Activated CD8-positive, alpha-beta T cell treated with anti-CD3 and anti-CD28 coated beads for 36 hours (primary cell): ENCODE measurements around the gene HIBADH. TPM values are rescaled to one million over a fixed set of nuclear protein-coding genes. Genes with fewer than 3 reads are reported as not detected.
"Not testable (repeated sequence)": the region's sequence is repeated elsewhere in the genome, so short reads cannot be mapped to it uniquely, and the experiment has no call there.

Experiments used
- ATAC-seq: fragments of 200-7000 bp; cut with Tn5 transposase; one replicate; pipeline ENCODE4 v1.10.0; 2021; ENCODE audit warnings: mild to moderate bottlenecking, moderate library complexity
- CTCF ChIA-PET: fragments of 350-600 bp; sonication (Branson Sonifier 250); formaldehyde crosslinking; loops from one replicate; lab custom pipeline; 2021; ENCODE audit warnings: antibody characterized with exemption; lab: Charles Lee
- POLR2A ChIA-PET: fragments of 350-600 bp; sonication (Branson Sonifier 250); formaldehyde crosslinking; loops from one replicate; lab custom pipeline; 2021; ENCODE audit warnings: antibody characterized with exemption; lab: Charles Lee
- DNase-seq: peaks from one replicate; pipeline ENCODE4 v3.0.0-alpha.2; 2020
- H3K27ac Mint-ChIP-seq: one replicate; pipeline ENCODE4 v1.8.0; 2021; ENCODE audit warnings: mild to moderate bottlenecking, mixed read lengths
- H3K27me3 Mint-ChIP-seq: one replicate; pipeline ENCODE4 v1.8.0; 2021; ENCODE audit warnings: mixed read lengths
- H3K36me3 Mint-ChIP-seq: one replicate; pipeline ENCODE4 v1.8.0; 2021; ENCODE audit warnings: low read depth, mixed read lengths
- H3K4me1 Mint-ChIP-seq: one replicate; pipeline ENCODE4 v1.8.0; 2021; ENCODE audit warnings: low read depth, mixed read lengths
- H3K4me3 Mint-ChIP-seq: one replicate; pipeline ENCODE4 v1.8.0; 2021; ENCODE audit warnings: mild to moderate bottlenecking, moderate library complexity, mixed read lengths
- H3K9me3 Mint-ChIP-seq: one replicate; pipeline ENCODE4 v1.8.0; 2021; ENCODE audit warnings: mixed read lengths
- CTCF ChIP-seq: fragments of 200-600 bp; IDR thresholded peaks from one replicate; pipeline ENCODE4 v1.8.0; 2022; ENCODE audit warnings: antibody characterized with exemption, mild to moderate bottlenecking
- intact Hi-C: fragments of 100-400 bp; cut with micrococcal nuclease; formaldehyde crosslinking; loops from one replicate; pipeline ENCODE4 v1.10.0; 2022
- total RNA-seq, 2 experiments: library from RNA; stranded (reverse); gene quantifications; one replicate each; pipeline ENCODE4 v1.2.3, GENCODE V29; 2021

HIBADH gene
- total RNA-seq, 2 experiments from 2014 or later = 20.7 to 20.9 TPM

- ChIA-PET POLR2A (no interaction called here), CTCF (interaction anchor here (1.4 to 1.8 kb wide), 3 partner anchors 10 to 12 kb away, joined by 3 to 4 read pairs (median 4); no protein-coding TSS in a partner anchor)
- TF ChIP-seq CTCF = no peak
- no peak overlapping the region for H3K27ac Mint-ChIP-seq
- H3K27me3 Mint-ChIP-seq = no peaks in the 10 kb centered on the region
- intact Hi-C loops = no loop called here
- no peak overlapping the region for H3K4me3 Mint-ChIP-seq
- no peaks in the 10 kb centered on the region for H3K36me3 Mint-ChIP-seq
- H3K9me3 Mint-ChIP-seq = no peaks in the 10 kb centered on the region
- H3K4me1 Mint-ChIP-seq = no peaks in the 10 kb centered on the region
- ATAC-seq (no peak), DNase-seq (no peak)
These were observed 75.9 kb downstream of the HIBADH start for GRCh38 chr7:27586825-27587224.

GRCh38 chr7:27585781-27586447, 76.8 kb downstream of the HIBADH start:
- Mint-ChIP-seq H3K27ac (no peak overlapping the region), H3K4me1 (no peaks in the 10 kb centered on the region), H3K4me3 (no peak overlapping the region), H3K36me3 (no peaks in the 10 kb centered on the region), H3K9me3 (no peaks in the 10 kb centered on the region), H3K27me3 (no peaks in the 10 kb centered on the region)
- no peak for ATAC-seq
- POLR2A ChIA-PET = no interaction called here
- intact Hi-C loops = no loop called here
- no peak for DNase-seq
- CTCF ChIA-PET = interaction anchor here (1.5 kb wide), 1 partner anchor 9 kb away, joined by 4 read pairs; no protein-coding TSS in a partner anchor
- no peak for TF ChIP-seq CTCF

- ATAC-seq (no peak), DNase-seq (no peak)
- ChIA-PET CTCF (interaction anchor here (0.6 to 2.0 kb wide), 3 partner anchors 18 to 386 kb away, joined by 3 to 7 read pairs (median 3); no protein-coding TSS in a partner anchor), POLR2A (no interaction called here)
- Mint-ChIP-seq H3K4me3 (no peak overlapping the region), H3K36me3 (no peaks in the 10 kb centered on the region), H3K9me3 (no peaks in the 10 kb centered on the region), H3K27ac (no peak overlapping the region), H3K4me1 (no peaks in the 10 kb centered on the region), H3K27me3 (no peaks in the 10 kb centered on the region)
- TF ChIP-seq CTCF = no peak
- intact Hi-C loops = no loop called here
These were observed 80.8 kb downstream of the HIBADH start for GRCh38 chr7:27581906-27582305.

DNA sequence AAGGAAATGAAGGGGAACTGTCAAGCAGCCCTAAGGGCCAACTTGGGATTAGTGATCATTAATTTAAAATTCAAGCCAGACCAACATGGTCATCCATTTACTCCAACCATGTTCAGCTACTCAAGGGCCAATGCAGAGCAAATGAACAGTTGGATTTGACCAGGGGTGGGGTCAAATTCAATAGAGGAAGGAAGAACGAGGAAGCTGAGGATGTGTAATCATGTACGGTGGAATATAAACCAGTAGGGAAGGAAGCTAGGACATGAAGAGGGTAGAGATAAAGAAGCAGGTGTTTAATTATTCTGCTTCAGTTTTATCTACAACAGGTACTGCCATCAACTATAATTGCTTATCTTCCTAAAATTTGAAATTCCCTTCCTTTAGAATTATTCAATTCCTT, 81.6 kb downstream of the HIBADH start:
- ATAC-seq (no peak), DNase-seq (no peak)
- Mint-ChIP-seq H3K9me3 (no peaks in the 10 kb centered on the region), H3K27ac (no peak overlapping the region), H3K27me3 (no peaks in the 10 kb centered on the region), H3K4me3 (no peak overlapping the region), H3K4me1 (no peaks in the 10 kb centered on the region), H3K36me3 (no peaks in the 10 kb centered on the region)
- no peak for TF ChIP-seq CTCF
- CTCF ChIA-PET = interaction anchor here (2.0 kb wide), 1 partner anchor 386 kb away, joined by 7 read pairs; no protein-coding TSS in a partner anchor
- intact Hi-C loops = no loop called here
- POLR2A ChIA-PET = no interaction called here

- no peaks in the 10 kb centered on the region for H3K9me3 Mint-ChIP-seq
These were observed 83.1 kb downstream of the HIBADH start for GRCh38 chr7:27579565-27579964.

GRCh38 chr7:27578169-27578568, 84.5 kb downstream of the HIBADH start:
- H3K4me3 Mint-ChIP-seq, H3K27me3 Mint-ChIP-seq, ATAC-seq, H3K9me3 Mint-ChIP-seq, H3K36me3 Mint-ChIP-seq, DNase-seq, H3K27ac Mint-ChIP-seq, H3K4me1 Mint-ChIP-seq, POLR2A ChIA-PET: not testable (repeated sequence)
- intact Hi-C loops = loop anchor here (5.0 kb wide), 1 partner anchor 381 kb away; no protein-coding TSS in a partner anchor
- CTCF ChIA-PET = interaction anchor here (1.0 to 5.7 kb wide), 2 partner anchors 34 to 383 kb away, joined by 3 to 42 read pairs; no protein-coding TSS in a partner anchor

More at GRCh38 chr7:27579565-27579964, 83.1 kb downstream of the HIBADH start:
- Mint-ChIP-seq H3K4me1 (no peaks in the 10 kb centered on the region), H3K4me3 (no peak overlapping the region), H3K27me3 (no peaks in the 10 kb centered on the region), H3K36me3 (no peaks in the 10 kb centered on the region), H3K27ac (no peak overlapping the region)
- ChIA-PET POLR2A (no interaction called here), CTCF (interaction anchor here (1.4 kb wide), 1 partner anchor 384 kb away, joined by 4 read pairs; no protein-coding TSS in a partner anchor)
- no peak for ATAC-seq
- DNase-seq = no peak
- TF ChIP-seq CTCF = no peak
- intact Hi-C loops = loop anchor here (5.0 kb wide), 1 partner anchor 382 kb away; no protein-coding TSS in a partner anchor
